KMS-11 (cell line): ENCODE measurements around the gene WNT3A.

ENCODE experiments used
- H2AFZ ChIP-seq: fragments of 200-600 bp; sonication (generic); 2 replicates; pipeline ENCODE4 v1.6.1; 2016; ENCODE audit warnings: antibody characterized with exemption, mixed run types, low read depth
- H3K27ac ChIP-seq: fragments of 200-600 bp; sonication (generic); 2 replicates; pipeline ENCODE4 v1.6.1; 2016; ENCODE audit warnings: mild to moderate bottlenecking, mixed run types
- H3K27me3 ChIP-seq: fragments of 200-600 bp; sonication (generic); 2 replicates; pipeline ENCODE4 v1.6.1; 2017; ENCODE audit warnings: mild to moderate bottlenecking, low read depth, mixed run types, moderate library complexity; ENCODE audit not compliant: insufficient read depth
- H3K36me3 ChIP-seq: fragments of 200-600 bp; sonication (generic); 2 replicates; pipeline ENCODE4 v1.6.1; 2017; ENCODE audit warnings: mild to moderate bottlenecking, mixed run types; ENCODE audit not compliant: insufficient read depth
- H3K4me1 ChIP-seq: fragments of 200-600 bp; sonication (generic); 2 replicates; pipeline ENCODE4 v1.6.1; 2016; ENCODE audit warnings: mild to moderate bottlenecking, low read depth, mixed run types; ENCODE audit not compliant: poor library complexity, severe bottlenecking
- H3K4me2 ChIP-seq: fragments of 200-600 bp; sonication (generic); 2 replicates; pipeline ENCODE4 v1.7.0; 2016; ENCODE audit warnings: mild to moderate bottlenecking, mixed run types
- H3K4me3 ChIP-seq: fragments of 200-600 bp; sonication (generic); IDR thresholded peaks from 2 replicates; pipeline ENCODE4 v1.6.1; 2017; ENCODE audit warnings: low read depth, low read length, mixed read lengths; ENCODE audit not compliant: insufficient read depth
- H3K79me2 ChIP-seq: fragments of 200-600 bp; sonication (generic); 2 replicates; pipeline ENCODE4 v1.6.1; 2016; ENCODE audit warnings: low read depth, mixed run types; ENCODE audit not compliant: insufficient read depth
- H3K9ac ChIP-seq: fragments of 200-600 bp; sonication (generic); 2 replicates; pipeline ENCODE4 v1.6.1; 2016; ENCODE audit warnings: mild to moderate bottlenecking, mixed run types
- H4K20me1 ChIP-seq: fragments of 200-600 bp; sonication (generic); 2 replicates; pipeline ENCODE4 v1.6.1; 2016; ENCODE audit warnings: mild to moderate bottlenecking, mixed run types; ENCODE audit not compliant: insufficient read depth
- TF ChIP-seq, protein P1 (sequence below): fragments of 200-600 bp; sonication (generic); conservative IDR thresholded peaks from 2 replicates; pipeline ENCODE4 v1.6.1; 2017; ENCODE audit warnings: low read depth, mild to moderate bottlenecking, antibody characterized with exemption, low read length, moderate library complexity, mixed read lengths

WNT3A gene

DNA sequence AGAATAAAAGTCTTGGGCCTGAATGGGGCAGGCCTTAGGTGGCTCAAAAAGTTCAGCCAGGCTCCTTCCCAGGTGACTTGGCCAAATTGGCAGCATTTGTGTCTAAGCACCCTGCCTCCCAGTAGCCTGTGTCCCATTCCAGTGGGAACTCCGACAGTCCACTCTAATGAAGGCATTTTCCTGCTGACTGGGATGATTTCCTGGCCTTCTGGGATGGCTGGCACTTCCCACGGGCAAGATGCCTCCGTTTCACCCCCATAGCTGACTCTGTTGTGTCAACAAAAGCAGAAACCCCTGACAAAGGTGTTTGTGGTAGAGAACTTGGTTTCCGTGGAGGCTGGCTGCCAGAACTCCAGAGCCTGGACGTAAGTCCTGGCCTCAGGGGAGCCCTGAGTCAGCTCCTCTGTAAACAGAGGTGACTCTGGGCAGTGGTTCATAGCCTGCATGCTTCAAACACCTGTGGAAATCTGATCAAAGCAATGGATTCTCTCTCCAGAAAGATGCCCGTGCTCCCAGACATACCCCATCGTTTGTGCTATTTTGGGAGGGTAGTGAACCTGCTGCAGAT is 36.6 kb downstream of the WNT3A start:
- H2AFZ ChIP-seq = no peak overlapping the region
- TF ChIP-seq, protein P1, sequence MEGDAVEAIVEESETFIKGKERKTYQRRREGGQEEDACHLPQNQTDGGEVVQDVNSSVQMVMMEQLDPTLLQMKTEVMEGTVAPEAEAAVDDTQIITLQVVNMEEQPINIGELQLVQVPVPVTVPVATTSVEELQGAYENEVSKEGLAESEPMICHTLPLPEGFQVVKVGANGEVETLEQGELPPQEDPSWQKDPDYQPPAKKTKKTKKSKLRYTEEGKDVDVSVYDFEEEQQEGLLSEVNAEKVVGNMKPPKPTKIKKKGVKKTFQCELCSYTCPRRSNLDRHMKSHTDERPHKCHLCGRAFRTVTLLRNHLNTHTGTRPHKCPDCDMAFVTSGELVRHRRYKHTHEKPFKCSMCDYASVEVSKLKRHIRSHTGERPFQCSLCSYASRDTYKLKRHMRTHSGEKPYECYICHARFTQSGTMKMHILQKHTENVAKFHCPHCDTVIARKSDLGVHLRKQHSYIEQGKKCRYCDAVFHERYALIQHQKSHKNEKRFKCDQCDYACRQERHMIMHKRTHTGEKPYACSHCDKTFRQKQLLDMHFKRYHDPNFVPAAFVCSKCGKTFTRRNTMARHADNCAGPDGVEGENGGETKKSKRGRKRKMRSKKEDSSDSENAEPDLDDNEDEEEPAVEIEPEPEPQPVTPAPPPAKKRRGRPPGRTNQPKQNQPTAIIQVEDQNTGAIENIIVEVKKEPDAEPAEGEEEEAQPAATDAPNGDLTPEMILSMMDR = no peak
- H3K36me3 ChIP-seq = no peaks in the 10 kb centered on the region
- no peak overlapping the region for H3K4me3 ChIP-seq
- H3K9ac ChIP-seq = no peak overlapping the region
- H3K4me1 ChIP-seq = no peaks in the 10 kb centered on the region
- H3K4me2 ChIP-seq = no peak overlapping the region
- no peaks in the 10 kb centered on the region for H3K27me3 ChIP-seq
- H3K79me2 ChIP-seq = no peaks in the 10 kb centered on the region
- H3K27ac ChIP-seq = no peak overlapping the region
- no peaks in the 10 kb centered on the region for H4K20me1 ChIP-seq

DNA sequence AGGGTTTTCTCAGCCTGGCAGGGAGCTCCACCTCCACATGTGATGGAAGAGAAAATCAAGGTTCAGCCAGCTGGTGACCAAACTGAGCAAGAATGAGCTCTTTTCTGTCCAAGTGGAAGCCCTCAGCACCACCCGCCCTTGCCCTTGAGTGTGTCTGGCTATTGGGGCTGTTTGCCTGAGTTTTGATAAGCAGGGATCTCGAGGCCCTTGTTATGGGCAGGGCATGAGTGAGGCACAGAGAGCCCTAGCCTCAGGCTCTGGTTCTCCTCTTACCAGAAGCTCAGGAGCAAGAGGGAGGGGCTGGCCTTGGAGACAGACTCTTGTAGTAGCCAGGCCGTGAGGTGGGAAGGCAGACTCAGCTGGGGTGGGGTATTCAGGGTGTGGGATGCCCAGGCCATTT is 38.2 kb downstream of the WNT3A start:
- no peak overlapping the region for H3K27ac ChIP-seq
- H3K9ac ChIP-seq = no peak overlapping the region
- TF ChIP-seq, protein P1 = no peak
- no peaks in the 10 kb centered on the region for H4K20me1 ChIP-seq
- no peak overlapping the region for H3K4me2 ChIP-seq
- no peaks in the 10 kb centered on the region for H3K36me3 ChIP-seq
- no peak overlapping the region for H2AFZ ChIP-seq
- H3K79me2 ChIP-seq = no peaks in the 10 kb centered on the region
- H3K27me3 ChIP-seq = no peaks in the 10 kb centered on the region
- H3K4me3 ChIP-seq = no peak overlapping the region
- H3K4me1 ChIP-seq = no peaks in the 10 kb centered on the region

DNA sequence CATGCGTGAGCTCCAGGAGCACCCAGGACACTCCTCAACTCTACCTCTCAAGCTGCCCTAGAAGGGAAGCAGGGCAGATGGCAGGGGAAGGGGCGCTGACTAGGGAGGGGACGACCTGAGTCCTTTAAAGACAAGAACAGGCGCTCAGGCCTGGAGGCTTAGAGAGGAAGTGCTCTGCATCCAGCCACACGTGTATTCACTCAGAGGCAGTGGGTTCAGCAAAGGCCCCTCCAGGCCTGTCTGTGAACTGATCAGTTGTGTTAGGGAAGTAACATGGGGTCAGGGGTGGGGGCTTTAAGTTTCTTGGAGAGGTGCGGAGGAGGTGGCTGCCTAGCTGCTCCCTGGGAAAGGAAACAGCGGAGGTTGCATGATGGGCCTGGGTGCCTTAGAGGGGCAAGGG is 38.6 kb downstream of the WNT3A start:
- Histone ChIP-seq H3K79me2 (no peaks in the 10 kb centered on the region), H3K4me3 (no peak overlapping the region), H3K4me2 (no peak overlapping the region), H2AFZ (no peak overlapping the region), H3K9ac (no peak overlapping the region), H3K36me3 (no peaks in the 10 kb centered on the region), H3K27me3 (no peaks in the 10 kb centered on the region), H4K20me1 (no peaks in the 10 kb centered on the region), H3K27ac (no peak overlapping the region), H3K4me1 (no peaks in the 10 kb centered on the region)
- TF ChIP-seq, protein P1 = no peak

DNA sequence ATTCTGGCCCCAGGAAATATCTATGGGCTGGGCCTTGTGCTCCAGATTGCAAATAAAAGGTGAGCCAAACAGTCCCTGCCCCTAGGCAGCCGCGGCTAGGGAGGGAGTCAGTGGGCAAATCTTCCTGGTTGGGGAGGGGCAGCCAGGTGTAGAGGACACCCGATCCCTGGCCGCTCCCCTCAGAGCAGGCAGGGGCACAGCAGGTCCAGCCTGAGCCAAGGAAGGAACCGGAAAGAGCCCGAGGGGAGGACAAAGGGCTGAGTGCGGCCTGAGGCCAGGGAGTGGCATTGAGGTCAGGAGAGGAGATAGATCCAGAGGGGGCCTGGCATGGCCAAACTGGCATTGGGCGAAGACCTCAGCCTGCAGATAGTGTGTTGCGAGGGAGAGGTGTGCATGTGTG is 39.1 kb downstream of the WNT3A start:
- H4K20me1 ChIP-seq = no peaks in the 10 kb centered on the region
- no peak overlapping the region for H3K9ac ChIP-seq
- H3K4me3 ChIP-seq = no peak overlapping the region
- no peaks in the 10 kb centered on the region for H3K36me3 ChIP-seq
- no peaks in the 10 kb centered on the region for H3K79me2 ChIP-seq
- H2AFZ ChIP-seq = no peak overlapping the region
- TF ChIP-seq, protein P1 = no peak
- no peak overlapping the region for H3K27ac ChIP-seq
- H3K27me3 ChIP-seq = no peaks in the 10 kb centered on the region
- H3K4me1 ChIP-seq = no peaks in the 10 kb centered on the region
- no peak overlapping the region for H3K4me2 ChIP-seq
